Ascending aorta (tissue), 2 donors: ENCODE results near the gene MED6. TPM values are rescaled to one million over a fixed set of nuclear protein-coding genes. Genes with fewer than 3 reads are reported as not detected.

Source experiments
- DNase-seq, 2 donors: peaks; one replicate each; pipeline ENCODE4 v3.0.0-alpha.2; 2019; ENCODE audit warnings: low spot score in 2 of 2
- H3K27ac ChIP-seq, 2 donors: fragments of 200-600 bp; sonication (generic); one replicate each; pipeline ENCODE4 v1.5.1; 2016 to 2017; ENCODE audit warnings: mild to moderate bottlenecking in 1 of 2
- H3K27me3 ChIP-seq: fragments of 200-600 bp; sonication (generic); one replicate; pipeline ENCODE4 v1.5.1; 2017
- H3K36me3 ChIP-seq, 2 donors: fragments of 200-600 bp; sonication (generic); one replicate each; pipeline ENCODE4 v1.5.1; 2016
- H3K4me1 ChIP-seq, 2 donors: fragments of 200-600 bp; sonication (generic); one replicate each; pipeline ENCODE4 v1.5.1; 2016 to 2017; ENCODE audit warnings: mild to moderate bottlenecking in 1 of 2
- H3K4me3 ChIP-seq, 2 donors: fragments of 200-600 bp; sonication (generic); one replicate each; pipeline ENCODE4 v1.5.1; 2016 to 2017; ENCODE audit warnings: mild to moderate bottlenecking in 1 of 2
- H3K9me3 ChIP-seq, 2 donors: fragments of 200-600 bp; sonication (generic); one replicate each; pipeline ENCODE4 v1.5.1; 2016
- CTCF ChIP-seq, 3 experiments: fragments of 200-600 bp in 2 of 3; fragments of 450-650 bp in 1 of 3; sonication (generic) in 2 of 3; IDR thresholded peaks; one replicate each; pipeline ENCODE4 v1.5.1; 2016 to 2019; ENCODE audit warnings: antibody characterized with exemption in 3 of 3, mild to moderate bottlenecking in 1 of 3, moderate library complexity in 1 of 3
- intact Hi-C: fragments of 100-400 bp; cut with DNase I; formaldehyde crosslinking; loops from one replicate; pipeline ENCODE4 v1.15.1; 2023
- total RNA-seq: library from RNA; depleted of rRNA; stranded (reverse); fragments of >200 nt; gene quantifications from one replicate; pipeline ENCODE4 v1.1.0, GENCODE V29; 2016

The MED6 gene
- total RNA-seq, 1 donor from 2014 or later: 38.0 TPM

- Histone ChIP-seq H3K9me3 (no peaks in the 10 kb centered on the region), H3K27ac (no peak overlapping the region), H3K4me1 (peaks cover 8 to 14% of the 10 kb centered on the region in 2 donors), H3K4me3 (no peak overlapping the region), H3K36me3 (peaks cover 35 to 42% of the 10 kb centered on the region in 2 donors), H3K27me3 (no peaks in the 10 kb centered on the region)
- TF ChIP-seq CTCF (IDR thresholded peaks at IDR 0.05): no peak
- intact Hi-C loops: no loop called here
- DNase-seq: no peak
Observed at GRCh38 chr14:70597731-70598130, 2.7 kb downstream of the MED6 start.

GRCh38 chr14:70595443-70596185 lies 4.8 kb downstream of the MED6 start:
- DNase-seq: no peak
- TF ChIP-seq CTCF (IDR thresholded peaks at IDR 0.05): no peak
- no peak overlapping the region for H3K4me3 ChIP-seq
- H3K36me3 ChIP-seq: peaks cover 47 to 61% of the 10 kb centered on the region in 2 donors
- H3K27ac ChIP-seq: no peak overlapping the region
- intact Hi-C loops: no loop called here
- no peaks in the 10 kb centered on the region for H3K9me3 ChIP-seq
- H3K4me1 ChIP-seq: peaks cover 8 to 11% of the 10 kb centered on the region in 2 donors
- no peaks in the 10 kb centered on the region for H3K27me3 ChIP-seq

GRCh38 chr14:70594461-70594860 lies 6.0 kb downstream of the MED6 start:
- intact Hi-C loops: no loop called here
- H3K4me3 ChIP-seq: no peak overlapping the region
- TF ChIP-seq CTCF (IDR thresholded peaks at IDR 0.05): no peak
- H3K27ac ChIP-seq: no peak overlapping the region
- no peak for DNase-seq
- H3K9me3 ChIP-seq: no peaks in the 10 kb centered on the region
- peaks cover 3 to 4% of the 10 kb centered on the region in 2 donors for H3K4me1 ChIP-seq
- no peaks in the 10 kb centered on the region for H3K27me3 ChIP-seq
- H3K36me3 ChIP-seq: peaks cover 54 to 73% of the 10 kb centered on the region in 2 donors

GRCh38 chr14:70585231-70585630 lies 15.2 kb downstream of the MED6 start:
- Histone ChIP-seq H3K9me3 (no peaks in the 10 kb centered on the region), H3K27me3 (no peaks in the 10 kb centered on the region), H3K4me1 (no peaks in the 10 kb centered on the region), H3K27ac (no peak overlapping the region), H3K4me3 (no peak overlapping the region), H3K36me3 (peaks cover 64 to 93% of the 10 kb centered on the region in 2 donors)
- intact Hi-C loops: no loop called here
- DNase-seq: no peak
- no peak for TF ChIP-seq CTCF (IDR thresholded peaks at IDR 0.05)

- H3K27ac ChIP-seq: no peak overlapping the region
- TF ChIP-seq CTCF (IDR thresholded peaks at IDR 0.05): no peak
- no peak for DNase-seq
- H3K36me3 ChIP-seq: peaks cover 17 to 33% of the 10 kb centered on the region in 2 donors
- no peaks in the 10 kb centered on the region for H3K27me3 ChIP-seq
- intact Hi-C loops: no loop called here
- no peaks in the 10 kb centered on the region for H3K4me1 ChIP-seq
- H3K4me3 ChIP-seq: no peak overlapping the region
- H3K9me3 ChIP-seq: no peaks in the 10 kb centered on the region
Observed at GRCh38 chr14:70576891-70577290, 23.6 kb downstream of the MED6 start.
